Right forelimb (tissue), 1 donor: ENCODE results near the gene TTC22.

Experiments used
- DNase-seq: peaks from one replicate; pipeline ENCODE4 v3.0.0-alpha.2; 2018

The TTC22 gene

GRCh38 chr1:54800899-54801759 lies at the start of gene TTC22:
TTC22 (minus strand) TSS chr1:54801323; CDS start chr1:54801163, 160 bp downstream.
- no peak for DNase-seq

- DNase-seq, result no peak
Observed at GRCh38 chr1:54850737-54851136, 49.6 kb upstream of the TTC22 start.

DNA sequence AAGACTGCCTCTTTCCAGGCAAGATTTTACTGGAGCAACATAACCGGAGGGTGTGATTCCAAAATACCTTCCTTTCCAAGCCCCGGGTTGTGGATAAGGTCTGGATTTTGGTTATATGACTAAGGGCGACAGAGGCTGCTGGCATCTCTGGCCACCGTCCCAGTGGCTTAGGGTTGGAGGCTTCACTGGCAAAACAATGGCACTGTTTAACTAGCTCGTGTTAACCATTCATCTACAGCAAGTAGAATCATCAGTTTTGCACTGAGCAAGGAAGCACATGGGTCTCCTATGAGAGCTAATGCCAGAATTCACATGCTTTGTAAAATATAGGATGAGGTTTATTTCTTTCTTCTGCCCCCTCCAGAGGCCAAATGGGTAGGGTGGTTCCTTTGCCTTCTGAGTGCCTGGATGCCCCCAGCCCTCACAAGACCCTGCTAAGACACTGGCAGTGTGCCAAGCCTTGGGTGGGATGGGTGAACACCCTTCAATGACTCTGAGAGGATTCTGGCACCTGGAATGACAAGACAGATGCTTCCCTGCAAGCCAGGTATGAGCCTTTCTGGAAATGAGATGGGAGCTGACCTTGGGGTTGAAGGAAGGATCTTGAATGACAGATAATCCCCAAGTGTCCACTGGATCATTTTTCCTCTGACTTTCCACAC lies 49.1 kb upstream of the TTC22 start:
- no peak for DNase-seq

GRCh38 chr1:54849219-54850068 lies 48.3 kb upstream of the TTC22 start:
- no peak for DNase-seq

GRCh38 chr1:54848134-54848948 lies 47.2 kb upstream of the TTC22 start:
- DNase-seq, result no peak

DNA sequence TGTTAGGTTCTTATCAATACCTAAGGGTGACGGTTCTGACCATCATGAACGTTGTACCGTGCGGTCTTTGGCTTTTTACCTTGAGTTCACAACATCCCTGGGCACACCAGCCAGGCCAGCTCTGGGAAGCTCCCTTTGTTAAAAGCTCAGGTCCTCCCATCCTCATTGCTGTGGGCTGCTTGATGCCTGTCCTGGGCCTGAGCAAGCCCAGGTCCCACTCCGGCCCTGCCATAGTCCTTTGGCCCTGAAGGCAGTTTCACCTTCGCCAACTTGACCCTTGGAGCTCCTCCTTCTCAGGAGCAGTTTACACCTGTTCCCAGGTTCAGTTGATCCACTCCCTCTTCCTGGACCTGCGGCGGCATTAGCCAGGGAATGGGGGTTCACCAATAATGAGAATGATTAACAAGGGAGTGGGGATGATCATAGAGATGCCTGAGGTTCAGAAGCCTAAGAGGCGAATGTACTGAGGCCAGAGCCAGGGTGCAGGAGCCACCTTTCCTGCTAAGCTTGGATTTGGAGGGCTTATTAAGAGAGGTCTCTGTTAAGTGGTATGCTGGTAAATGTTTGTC lies 45.7 kb upstream of the TTC22 start:
- no peak for DNase-seq

DNA sequence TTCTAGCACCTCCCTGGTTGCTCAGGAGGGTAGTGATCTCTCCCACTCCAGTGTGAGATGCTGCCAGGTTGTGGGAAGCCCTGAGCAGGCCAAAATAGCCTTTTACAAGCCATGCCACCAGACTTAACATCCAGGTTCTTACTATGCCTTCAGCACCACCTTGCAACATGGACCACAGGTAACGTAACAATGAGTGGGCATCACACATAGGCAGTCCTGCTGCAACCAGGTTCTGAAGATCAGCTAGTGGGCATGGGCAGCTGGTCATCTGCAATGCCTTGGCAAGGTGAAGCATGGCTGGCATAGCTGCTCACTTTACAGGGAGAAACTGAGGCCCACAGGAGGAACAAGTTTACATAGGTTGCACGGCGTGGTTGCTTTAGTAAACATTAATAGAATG lies 45.2 kb upstream of the TTC22 start:
- no peak for DNase-seq

- DNase-seq, result no peak
Observed at GRCh38 chr1:54845772-54846171, 44.6 kb upstream of the TTC22 start.

DNA sequence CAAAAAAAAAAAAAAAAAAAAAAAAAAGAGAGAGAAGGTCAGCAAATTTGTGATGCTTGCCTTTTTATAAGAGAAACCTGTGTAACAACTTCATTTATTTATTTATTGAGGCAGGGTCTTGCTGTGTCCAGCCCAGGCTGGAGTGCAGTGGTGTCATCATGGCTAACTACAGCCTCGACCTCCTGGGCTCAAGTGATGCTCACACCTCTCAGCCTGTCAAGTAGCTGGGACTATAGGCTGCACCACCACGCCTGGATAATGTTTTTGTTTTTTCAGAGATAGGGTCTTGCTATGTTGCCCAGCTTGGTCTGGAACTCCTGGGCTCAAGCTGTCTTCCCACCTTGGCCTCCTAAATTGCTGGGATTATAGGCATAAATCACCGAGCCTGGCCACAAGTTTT lies 43.4 kb upstream of the TTC22 start:
- no peak for DNase-seq

DNA sequence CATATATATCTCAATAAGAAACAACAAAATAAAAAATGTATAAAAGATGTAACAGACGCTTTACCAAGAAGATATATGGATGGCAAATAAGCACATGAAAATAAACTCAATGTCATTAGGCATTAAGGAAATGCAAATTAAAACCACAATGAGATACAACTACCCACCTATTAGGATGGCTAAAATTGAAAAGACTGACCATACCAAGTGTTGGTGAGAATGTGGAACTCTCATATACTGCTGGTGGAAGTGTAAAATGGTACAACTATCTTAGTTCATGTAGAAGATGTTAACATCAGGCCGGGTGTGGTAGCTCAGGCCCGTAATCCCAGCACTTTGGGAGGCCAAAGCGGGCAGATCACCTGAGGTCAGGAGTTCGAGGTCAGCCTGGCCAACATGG lies 42.3 kb upstream of the TTC22 start:
- no peak for DNase-seq

GRCh38 chr1:54842963-54843362 lies 41.8 kb upstream of the TTC22 start:
- DNase-seq, result no peak

GRCh38 chr1:54842206-54842915 lies 41.2 kb upstream of the TTC22 start:
- no peak for DNase-seq

DNA sequence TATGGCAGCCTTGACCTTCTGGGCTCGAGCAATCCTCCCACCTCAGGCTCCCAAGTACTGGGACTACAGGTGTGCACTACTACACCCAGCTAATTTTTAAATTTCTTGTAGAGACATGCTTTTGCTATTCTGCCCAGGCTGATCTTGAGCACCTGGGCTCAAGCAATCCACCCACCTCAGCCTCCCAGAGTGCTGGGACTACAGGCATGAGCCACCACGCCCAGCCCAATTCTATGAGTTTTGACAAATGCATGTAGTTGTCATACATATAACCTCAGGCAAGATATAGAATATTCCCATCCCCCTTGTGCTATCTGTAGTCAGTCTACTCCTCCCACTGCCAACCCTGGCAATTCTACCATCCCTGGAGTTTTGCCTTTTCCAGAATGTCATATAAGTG lies 38.7 kb upstream of the TTC22 start:
- DNase-seq, result no peak

GRCh38 chr1:54838565-54839180 lies 37.5 kb upstream of the TTC22 start:
- no peak for DNase-seq

DNA sequence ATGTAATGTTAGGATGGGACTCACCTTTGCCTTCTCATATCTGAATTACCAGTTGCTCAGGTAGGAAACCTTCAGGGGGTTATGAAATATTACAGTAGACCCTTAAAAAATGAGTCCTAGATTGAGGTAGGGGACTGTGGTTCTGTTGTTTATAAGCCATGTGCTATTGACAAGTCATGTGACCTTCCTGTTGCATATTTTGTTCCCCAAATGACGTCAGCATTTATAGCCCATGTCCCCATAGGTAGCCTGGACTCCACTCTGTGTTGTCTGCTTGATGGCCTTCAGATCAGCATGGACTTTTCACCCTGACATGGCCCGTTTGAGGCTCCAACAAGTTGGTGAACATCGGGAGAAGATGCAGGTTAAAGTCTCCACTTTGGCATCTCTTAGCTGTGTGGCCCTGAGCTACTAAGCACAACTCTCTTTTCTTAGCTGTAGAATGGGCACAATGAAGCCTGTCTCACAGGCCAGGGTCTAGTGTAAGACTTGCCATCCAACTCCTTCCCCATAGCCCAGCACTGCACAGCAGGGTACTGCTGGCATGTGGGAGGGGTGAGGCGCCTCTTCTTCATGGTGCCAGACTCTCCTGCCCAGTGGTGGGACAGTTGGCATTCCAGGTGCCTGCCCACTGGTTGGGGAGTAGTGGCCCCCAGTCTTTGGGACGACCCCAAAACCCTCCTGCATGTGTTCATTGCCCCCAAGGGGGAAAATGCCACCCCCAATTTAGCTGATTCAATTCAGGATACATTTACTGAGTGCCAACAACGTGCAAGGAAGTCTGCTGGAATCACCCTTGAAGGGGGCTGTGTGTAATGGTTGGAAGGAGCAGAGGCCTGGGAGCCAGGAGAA lies 36.1 kb upstream of the TTC22 start:
- no peak for DNase-seq

DNA sequence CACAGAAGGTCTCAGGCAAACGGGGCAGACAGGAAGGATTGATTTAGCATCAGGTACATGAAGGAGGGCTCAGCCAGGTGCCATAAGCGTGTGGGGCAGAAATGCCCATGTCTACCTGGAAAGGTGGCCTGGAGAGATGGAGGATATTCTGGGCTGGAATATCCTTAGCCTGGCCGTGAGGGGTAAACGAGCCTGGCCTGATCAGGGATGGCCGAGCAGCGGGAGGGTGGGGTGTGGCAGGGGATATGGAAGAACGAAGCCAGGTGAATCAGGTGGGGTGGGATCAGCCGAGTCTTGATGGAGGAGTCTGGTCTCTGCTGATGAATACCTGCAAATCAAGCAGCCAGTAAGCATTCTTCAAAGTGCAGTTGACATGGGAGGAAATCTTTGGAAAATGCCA lies 35.5 kb upstream of the TTC22 start:
- DNase-seq, result no peak

DNA sequence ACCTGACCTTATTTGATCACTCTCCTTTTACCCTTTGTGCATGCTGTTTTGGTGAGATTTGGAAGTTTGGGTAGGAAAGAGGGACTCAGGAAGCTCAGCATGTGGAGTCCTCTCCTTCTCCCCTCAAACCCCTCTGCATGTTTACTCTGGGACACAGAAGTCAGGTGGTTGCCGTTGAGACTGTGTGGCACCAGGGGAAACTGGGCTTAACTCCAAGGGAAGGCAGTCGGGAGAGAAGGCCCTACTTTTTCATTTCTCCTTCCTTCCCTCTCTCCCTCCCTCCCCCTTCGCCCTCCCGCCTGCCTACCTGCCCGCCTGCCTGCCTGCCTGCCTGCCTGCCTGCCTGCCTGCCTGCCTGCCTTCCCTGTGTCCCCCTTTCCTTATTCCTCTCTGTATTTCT lies 34.8 kb upstream of the TTC22 start:
- no peak for DNase-seq

GRCh38 chr1:54835131-54835898 lies 34.2 kb upstream of the TTC22 start:
- no peak for DNase-seq

GRCh38 chr1:54834007-54834541 lies 33.0 kb upstream of the TTC22 start:
- no peak for DNase-seq
